Measurements from ENCODE around the gene STARD8.

STARD8 gene

DNA sequence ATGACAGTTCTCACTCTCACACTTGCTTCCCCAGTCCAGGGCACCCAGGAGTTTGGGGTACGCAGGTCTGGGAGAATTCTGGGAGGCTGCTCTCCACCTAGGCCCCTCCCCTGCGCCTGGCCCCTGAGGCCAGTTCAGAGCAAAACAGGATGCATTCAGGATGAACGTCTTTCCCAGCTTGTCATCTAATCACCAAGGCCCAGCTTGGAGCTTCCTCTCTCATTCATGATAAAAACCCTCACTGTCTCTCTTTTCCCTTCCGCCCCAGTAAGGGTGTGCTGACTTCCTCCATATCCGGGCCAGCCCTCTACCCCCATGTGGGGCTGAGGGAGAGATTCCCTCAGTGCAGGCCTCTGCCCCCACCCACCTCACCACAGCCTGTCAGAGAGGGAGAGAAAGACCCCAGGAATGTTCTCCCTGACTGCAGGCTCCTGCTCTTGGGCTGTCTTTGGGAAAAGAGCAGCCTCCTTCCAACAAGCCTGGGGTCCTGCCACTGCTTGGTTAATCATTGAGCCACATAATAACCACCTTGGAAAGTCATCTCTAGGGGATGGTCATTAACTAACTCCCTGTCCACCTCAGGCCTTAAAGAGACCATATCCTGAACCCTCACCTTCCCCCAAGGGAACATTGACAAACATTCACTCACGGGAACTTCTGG, 50.1 kb downstream of the STARD8 start:
- TF ChIP-seq FOXP2 (optimal IDR thresholded peaks at IDR 0.05; ENCODE audit: control extremely low read depth, extremely low read length, insufficient read depth) (no peak), EZH2 (IDR thresholded peaks at IDR 0.05) (no peak)
- no peak overlapping the region for H3K27ac ChIP-seq
- no peak overlapping the region for H3K4me3 ChIP-seq
- no peaks in the 10 kb centered on the region for H3K9me3 ChIP-seq (ENCODE audit: low read depth, low read length)
- H3K36me3 ChIP-seq (ENCODE audit: insufficient read depth, low read length), result no peaks in the 10 kb centered on the region
- H3K9ac ChIP-seq (ENCODE audit: insufficient read length), result no peak overlapping the region
- DNase-seq (ENCODE audit: low read depth, low spot score), result no peak

DNA sequence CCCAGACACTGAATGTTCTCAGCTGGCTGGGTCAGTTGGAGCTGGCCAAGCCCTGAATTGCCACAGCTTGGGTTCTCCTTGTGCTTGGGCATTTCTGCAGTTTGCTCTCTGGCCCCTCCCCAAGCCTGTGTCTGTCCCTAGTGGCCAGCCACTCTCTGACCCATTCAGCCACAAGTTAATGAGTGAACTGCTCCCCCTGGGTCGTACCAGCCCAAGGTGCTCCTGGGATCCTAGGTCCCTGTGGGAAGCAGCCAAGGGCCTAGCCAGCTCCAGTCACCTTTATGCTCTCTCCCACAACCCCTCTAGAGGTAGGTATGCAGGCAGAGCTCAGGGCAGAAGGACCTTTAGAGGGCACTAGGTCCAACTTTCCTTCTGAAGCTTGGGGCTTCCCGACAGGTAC, 51.5 kb downstream of the STARD8 start:
- H3K27ac ChIP-seq, result no peak overlapping the region
- no peak overlapping the region for H3K4me3 ChIP-seq
- no peak overlapping the region for H3K9ac ChIP-seq (ENCODE audit: insufficient read length)
- H3K9me3 ChIP-seq (ENCODE audit: low read depth, low read length), result no peaks in the 10 kb centered on the region
- H3K36me3 ChIP-seq (ENCODE audit: insufficient read depth, low read length), result no peaks in the 10 kb centered on the region
- no peak for DNase-seq (ENCODE audit: low read depth, low spot score)
- TF ChIP-seq FOXP2 (optimal IDR thresholded peaks at IDR 0.05; ENCODE audit: control extremely low read depth, extremely low read length, insufficient read depth) (no peak), EZH2 (IDR thresholded peaks at IDR 0.05) (no peak), POLR2AphosphoS5 (IDR thresholded peaks at IDR 0.05; ENCODE audit: borderline replicate concordance, low read depth, low read length) (no peak)

DNA sequence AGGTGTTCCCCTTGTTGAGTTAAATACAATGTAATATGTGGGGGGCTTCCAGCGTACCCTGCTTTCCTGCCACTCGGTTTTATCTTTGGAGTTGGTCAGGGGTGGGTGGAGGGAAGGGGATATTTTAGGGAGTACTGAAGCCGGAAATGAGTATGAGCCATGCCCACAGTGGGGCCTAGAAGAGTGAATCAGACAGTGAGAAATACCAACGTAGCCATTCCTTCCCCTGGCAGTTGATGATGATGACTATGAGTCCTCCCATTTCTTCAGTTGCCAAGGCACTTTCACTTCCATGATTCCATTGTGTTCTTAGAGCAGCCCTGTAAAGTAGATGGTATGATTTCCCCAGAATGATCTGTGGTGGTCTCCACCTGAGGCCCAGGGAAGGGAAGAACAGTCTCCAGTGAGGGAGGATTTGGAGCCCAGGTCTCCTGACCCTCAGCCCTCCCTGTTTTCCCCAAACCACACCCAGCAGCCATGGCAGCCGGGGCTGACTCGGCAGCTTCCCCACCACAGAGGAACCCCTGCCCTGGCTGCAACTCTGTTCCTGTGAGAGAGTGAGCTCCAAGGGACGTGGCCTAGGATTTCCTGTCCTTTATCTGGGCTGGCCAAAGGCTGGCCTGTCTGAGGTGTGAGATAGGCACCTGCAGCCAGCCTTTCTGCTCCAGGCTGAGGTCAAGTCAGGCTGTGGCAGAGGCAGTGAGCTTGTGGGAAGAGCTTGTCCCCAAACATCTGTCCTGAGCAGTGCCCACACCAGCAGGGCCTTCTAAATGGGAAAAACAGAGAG, 52.7 kb downstream of the STARD8 start:
- DNase-seq (ENCODE audit: low read depth, low spot score), result no peak
- H3K4me3 ChIP-seq, result no peak overlapping the region
- TF ChIP-seq EZH2 (IDR thresholded peaks at IDR 0.05) (no peak), POLR2AphosphoS5 (IDR thresholded peaks at IDR 0.05; ENCODE audit: borderline replicate concordance, low read depth, low read length) (no peak), FOXP2 (optimal IDR thresholded peaks at IDR 0.05; ENCODE audit: control extremely low read depth, extremely low read length, insufficient read depth) (no peak)
- no peak overlapping the region for H3K27ac ChIP-seq
- no peaks in the 10 kb centered on the region for H3K9me3 ChIP-seq (ENCODE audit: low read depth, low read length)
- H3K36me3 ChIP-seq (ENCODE audit: insufficient read depth, low read length), result no peaks in the 10 kb centered on the region
- no peak overlapping the region for H3K9ac ChIP-seq (ENCODE audit: insufficient read length)

DNA sequence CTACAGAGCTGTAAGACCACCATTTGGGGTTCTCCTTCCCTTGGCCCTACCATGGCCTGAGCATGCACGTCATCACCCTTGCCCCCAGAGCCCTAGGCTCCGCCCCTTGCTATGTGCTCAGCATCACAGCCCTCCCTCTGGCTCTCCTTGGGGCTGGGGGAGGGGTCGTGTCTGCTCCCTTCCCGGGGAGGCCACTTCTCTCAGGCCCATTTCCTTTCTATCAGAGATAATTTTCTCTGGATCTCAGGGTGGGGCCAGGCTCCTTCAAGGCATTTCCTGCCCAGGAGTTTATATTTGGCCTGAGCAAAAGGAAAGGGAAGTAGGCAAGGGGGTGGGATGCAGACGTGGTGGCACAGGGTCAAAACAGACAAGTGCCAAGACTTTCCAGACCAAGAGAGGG, 55.9 kb downstream of the STARD8 start:
- Histone ChIP-seq H3K9me3 (ENCODE audit: low read depth, low read length) (no peaks in the 10 kb centered on the region), H3K9ac (ENCODE audit: insufficient read length) (no peak overlapping the region), H3K36me3 (ENCODE audit: insufficient read depth, low read length) (no peaks in the 10 kb centered on the region), H3K4me3 (no peak overlapping the region), H3K27ac (no peak overlapping the region)
- no peak for DNase-seq (ENCODE audit: low read depth, low spot score)
- TF ChIP-seq FOXP2 (optimal IDR thresholded peaks at IDR 0.05; ENCODE audit: control extremely low read depth, extremely low read length, insufficient read depth), result no peak

DNA sequence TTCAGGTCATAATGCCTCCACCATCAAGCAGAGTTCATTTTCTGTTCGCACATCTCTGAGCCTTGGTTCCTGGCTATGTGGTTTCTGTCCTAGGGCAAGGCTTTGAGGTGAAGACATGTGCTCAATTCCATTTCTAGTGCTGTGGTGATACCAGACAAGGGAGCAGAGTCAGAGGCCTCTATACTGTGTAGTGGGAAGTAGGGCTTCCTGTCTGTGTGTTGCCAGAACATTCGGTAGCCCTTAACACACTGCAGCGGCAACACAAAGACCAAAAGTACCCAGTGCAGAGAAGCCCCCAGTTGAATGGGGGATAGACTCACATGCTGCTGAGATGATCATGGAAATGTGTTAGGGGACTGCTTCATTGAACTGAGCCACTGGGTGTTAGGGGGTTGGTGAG, 56.4 kb downstream of the STARD8 start:
- Histone ChIP-seq H3K27ac (no peak overlapping the region), H3K4me3 (no peak overlapping the region), H3K9me3 (ENCODE audit: low read depth, low read length) (no peaks in the 10 kb centered on the region), H3K36me3 (ENCODE audit: insufficient read depth, low read length) (no peaks in the 10 kb centered on the region), H3K9ac (ENCODE audit: insufficient read length) (no peak overlapping the region)
- TF ChIP-seq EZH2 (IDR thresholded peaks at IDR 0.05) (no peak), POLR2AphosphoS5 (IDR thresholded peaks at IDR 0.05; ENCODE audit: borderline replicate concordance, low read depth, low read length) (no peak), FOXP2 (optimal IDR thresholded peaks at IDR 0.05; ENCODE audit: control extremely low read depth, extremely low read length, insufficient read depth) (no peak)
- no peak for DNase-seq (ENCODE audit: low read depth, low spot score)

DNA sequence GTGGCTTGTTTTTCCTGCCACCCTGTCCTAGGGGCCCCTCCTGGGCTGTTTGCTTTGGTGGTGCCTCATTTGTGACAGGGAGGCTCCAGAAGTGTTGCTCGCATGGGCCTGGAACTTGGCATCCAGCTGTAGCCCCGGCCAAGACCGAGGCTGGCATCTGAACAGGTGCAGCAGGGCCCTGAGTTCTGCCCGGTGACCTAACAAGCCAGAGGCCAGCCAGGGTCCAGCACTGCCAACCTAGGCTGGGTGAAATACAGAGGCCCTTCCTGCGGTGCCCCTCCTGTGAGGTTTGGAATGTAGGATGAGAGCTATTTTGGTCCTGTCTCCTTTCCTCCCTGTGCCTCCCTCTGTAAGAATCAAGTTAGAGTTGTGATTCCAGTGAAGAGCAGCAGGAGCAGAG, 58.5 kb downstream of the STARD8 start:
- H3K27ac ChIP-seq, result no peak overlapping the region
- H3K36me3 ChIP-seq (ENCODE audit: insufficient read depth, low read length), result no peaks in the 10 kb centered on the region
- H3K4me3 ChIP-seq, result no peak overlapping the region
- H3K9me3 ChIP-seq (ENCODE audit: low read depth, low read length), result no peaks in the 10 kb centered on the region
- no peak for DNase-seq (ENCODE audit: low read depth, low spot score)
- no peak overlapping the region for H3K9ac ChIP-seq (ENCODE audit: insufficient read length)
- no peak for TF ChIP-seq POLR2AphosphoS5 (IDR thresholded peaks at IDR 0.05; ENCODE audit: borderline replicate concordance, low read depth, low read length)
- no peak for TF ChIP-seq EZH2 (IDR thresholded peaks at IDR 0.05)
- TF ChIP-seq FOXP2 (optimal IDR thresholded peaks at IDR 0.05; ENCODE audit: control extremely low read depth, extremely low read length, insufficient read depth), result no peak

DNA sequence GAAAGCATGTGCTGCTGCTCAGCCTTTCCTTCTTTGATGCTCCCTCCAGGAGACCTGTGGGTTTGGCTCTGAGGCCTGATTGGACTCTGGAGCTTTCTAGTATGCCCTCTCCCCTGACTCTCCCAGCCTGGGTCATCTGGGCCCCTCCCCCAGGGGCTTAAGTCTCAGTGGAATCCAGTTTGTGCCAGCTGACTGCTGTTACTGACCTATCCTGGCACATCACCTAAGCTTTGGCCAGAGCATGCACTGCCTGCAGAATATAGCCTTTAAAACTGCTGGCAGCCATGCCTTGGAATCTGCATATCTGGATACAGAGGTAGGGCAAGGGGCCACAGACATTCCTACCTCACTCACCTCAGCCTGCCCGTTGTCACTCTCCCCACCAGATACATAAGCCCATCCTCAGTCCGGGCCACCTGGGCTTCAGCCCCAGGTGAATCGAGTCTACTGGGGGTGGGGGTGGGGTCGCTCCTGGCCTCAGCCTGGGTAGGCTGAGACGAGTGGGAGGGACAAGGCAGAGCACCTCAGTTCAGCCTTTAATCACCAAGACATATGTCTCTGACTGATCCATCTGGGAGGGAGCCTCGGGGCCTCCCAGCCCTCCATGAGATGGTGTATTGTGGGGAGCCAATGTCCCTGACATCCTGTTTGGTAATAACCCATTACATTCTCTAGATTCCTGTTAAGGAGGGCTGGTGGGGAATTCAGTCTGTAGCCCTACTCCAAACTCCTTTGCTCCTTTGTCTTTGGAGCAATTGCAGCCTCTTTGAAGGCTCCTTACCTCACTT, 61.2 kb downstream of the STARD8 start:
- H3K27ac ChIP-seq, result no peak overlapping the region
- no peak for DNase-seq (ENCODE audit: low read depth, low spot score)
- H3K4me3 ChIP-seq, result no peak overlapping the region
- H3K9me3 ChIP-seq (ENCODE audit: low read depth, low read length), result no peaks in the 10 kb centered on the region
- no peaks in the 10 kb centered on the region for H3K36me3 ChIP-seq (ENCODE audit: insufficient read depth, low read length)
- TF ChIP-seq FOXP2 (optimal IDR thresholded peaks at IDR 0.05; ENCODE audit: control extremely low read depth, extremely low read length, insufficient read depth) (no peak), POLR2AphosphoS5 (IDR thresholded peaks at IDR 0.05; ENCODE audit: borderline replicate concordance, low read depth, low read length) (no peak)
- H3K9ac ChIP-seq (ENCODE audit: insufficient read length), result no peak overlapping the region

DNA sequence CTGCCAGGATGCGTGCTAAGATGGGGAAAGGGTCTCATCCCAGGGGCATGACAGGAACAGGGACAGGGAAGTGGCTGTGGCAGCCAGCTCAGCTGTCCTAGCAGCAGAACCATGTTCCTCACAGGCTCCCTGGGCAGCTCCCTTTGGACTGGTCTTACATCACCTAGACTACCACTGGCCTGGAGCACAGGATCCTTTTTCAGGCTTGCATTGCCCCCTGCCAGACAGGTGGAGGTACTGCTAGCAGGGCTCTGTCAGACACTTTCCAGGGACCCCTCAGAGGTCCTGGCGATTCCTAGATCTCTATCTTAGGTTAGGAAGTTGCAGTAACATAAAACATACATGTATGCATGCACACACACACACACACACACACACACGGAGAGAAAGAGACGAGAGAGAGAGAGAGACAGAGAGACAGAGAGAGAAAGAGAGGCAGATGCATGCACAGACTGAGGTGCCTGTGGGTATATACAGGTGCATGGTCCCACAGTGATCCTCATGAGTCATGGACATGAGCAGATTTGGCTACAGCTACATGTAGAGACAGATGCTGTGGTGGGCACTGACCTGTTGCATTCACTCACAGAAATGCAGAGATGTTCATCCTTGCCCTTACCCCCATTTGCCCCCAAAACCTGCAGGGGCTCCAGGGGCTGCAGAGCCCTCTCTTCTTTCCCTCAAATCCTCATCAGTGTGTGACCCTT, 63.6 kb downstream of the STARD8 start:
- H3K9me3 ChIP-seq (ENCODE audit: low read depth, low read length), result no peaks in the 10 kb centered on the region
- H3K9ac ChIP-seq (ENCODE audit: insufficient read length), result no peak overlapping the region
- H3K36me3 ChIP-seq (ENCODE audit: insufficient read depth, low read length), result no peaks in the 10 kb centered on the region
- no peak for DNase-seq (ENCODE audit: low read depth, low spot score)
- TF ChIP-seq FOXP2 (optimal IDR thresholded peaks at IDR 0.05; ENCODE audit: control extremely low read depth, extremely low read length, insufficient read depth) (no peak), EZH2 (IDR thresholded peaks at IDR 0.05) (no peak), POLR2AphosphoS5 (IDR thresholded peaks at IDR 0.05; ENCODE audit: borderline replicate concordance, low read depth, low read length) (no peak)
- H3K27ac ChIP-seq, result no peak overlapping the region
- no peak overlapping the region for H3K4me3 ChIP-seq
